HG02938 (cell line): ENCODE data around the gene SPRING1.

ENCODE experiments used
- ATAC-seq: cut with Tn5 transposase; IDR thresholded peaks from one replicate; pipeline ENCODE4 v1.9.1; 2021; ENCODE audit warnings: mild to moderate bottlenecking, moderate library complexity; ENCODE audit not compliant: unreplicated experiment

Gene SPRING1

DNA sequence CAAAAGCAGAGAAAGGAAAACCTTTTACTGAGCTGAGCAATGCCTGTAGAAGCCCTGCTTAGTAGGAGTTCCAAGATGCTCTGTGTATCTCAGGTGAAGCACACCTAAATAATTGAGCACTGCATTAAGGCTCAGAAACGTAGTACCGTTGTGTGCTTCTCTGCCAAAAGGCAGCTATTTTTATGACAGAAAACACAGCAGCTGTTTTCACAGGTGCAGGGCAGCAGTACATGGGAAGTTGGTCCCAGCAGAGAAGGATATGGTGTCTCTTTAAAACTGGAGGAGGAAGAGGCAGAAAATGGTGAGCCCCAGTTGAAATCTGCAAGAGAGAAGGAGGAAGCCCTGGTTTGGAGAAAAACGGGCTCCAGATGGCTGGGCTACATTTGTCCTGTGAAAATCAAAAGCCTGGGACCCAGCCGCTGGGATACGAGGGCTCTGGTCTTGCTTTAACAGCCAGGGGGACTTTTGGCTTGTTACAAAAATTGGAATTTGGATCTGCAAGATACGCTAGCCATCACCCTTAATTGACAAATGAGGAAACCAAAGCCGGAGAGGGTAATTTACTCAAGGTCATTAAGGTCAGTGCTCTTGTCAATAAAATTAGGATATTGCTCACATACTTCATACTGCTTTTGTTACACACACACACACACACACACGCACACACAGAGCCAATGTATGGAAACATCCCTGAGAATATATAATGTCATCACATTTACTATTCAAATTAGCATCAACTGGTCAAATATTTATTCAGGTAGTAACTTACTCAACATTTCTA lies 27.3 kb downstream of the SPRING1 start:
- ATAC-seq: no peak

DNA sequence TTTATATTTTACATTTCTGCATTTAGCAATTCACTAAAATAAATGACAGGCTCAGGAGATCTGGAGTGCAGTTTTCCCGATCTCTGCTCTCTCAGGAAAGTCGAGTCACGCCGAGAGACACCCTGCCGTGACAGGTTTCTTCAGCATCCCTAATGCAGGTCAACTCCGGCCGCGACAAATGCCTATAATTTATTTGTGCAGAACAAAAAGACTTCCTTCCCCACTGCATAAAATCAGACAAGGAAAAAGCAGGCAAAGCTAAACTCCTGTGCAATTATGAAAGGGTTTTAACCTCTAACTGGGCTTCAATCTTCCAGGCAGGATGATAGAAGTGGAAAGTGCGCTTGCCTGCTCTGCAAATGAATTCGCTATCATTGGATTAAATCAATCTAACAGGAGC lies 28.1 kb downstream of the SPRING1 start:
- no peak for ATAC-seq

DNA sequence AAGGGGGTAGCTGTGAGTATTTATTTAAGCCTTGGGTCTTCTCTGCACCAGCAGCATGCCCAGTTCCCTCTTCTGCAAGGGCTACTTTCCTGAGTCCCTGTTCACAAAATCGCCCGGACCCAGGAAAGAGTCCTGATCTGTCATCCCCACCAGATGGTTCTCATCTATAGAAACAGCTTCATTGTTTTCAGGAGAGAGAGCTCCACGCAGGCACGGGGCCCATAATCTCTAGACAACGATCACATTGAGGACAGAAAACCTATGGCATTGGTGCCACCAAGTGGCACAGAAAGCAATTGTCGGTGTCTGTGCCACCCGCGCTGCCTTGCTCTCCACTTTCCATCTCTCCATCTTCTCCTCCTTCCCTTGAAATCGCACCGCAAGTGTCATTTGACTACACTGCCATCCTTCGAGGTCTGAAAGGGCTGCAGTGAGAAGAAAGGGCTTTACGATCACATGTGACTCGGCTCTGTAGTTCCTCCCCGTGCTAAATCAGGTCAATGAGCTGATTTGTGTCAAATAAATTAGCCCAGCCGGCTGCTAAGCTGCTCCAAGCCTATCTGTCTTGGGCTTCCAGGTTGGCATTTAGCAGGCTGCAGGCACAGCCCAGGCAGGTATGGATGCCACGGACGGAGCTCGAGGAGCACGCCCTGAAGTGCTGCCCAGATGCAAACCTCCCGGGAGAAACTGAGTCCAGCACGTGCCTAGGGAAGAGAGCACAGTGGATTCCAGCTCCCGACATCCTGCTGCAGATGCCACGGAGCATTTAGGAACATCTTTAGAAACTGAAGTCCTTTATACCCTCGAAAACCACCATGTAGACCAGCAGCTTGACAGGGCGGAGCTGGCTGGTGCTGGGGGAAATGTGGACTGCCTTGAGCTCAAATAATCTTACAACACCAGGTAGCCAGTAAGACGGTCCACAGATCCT lies 28.8 kb downstream of the SPRING1 start:
- ATAC-seq: no peak

DNA sequence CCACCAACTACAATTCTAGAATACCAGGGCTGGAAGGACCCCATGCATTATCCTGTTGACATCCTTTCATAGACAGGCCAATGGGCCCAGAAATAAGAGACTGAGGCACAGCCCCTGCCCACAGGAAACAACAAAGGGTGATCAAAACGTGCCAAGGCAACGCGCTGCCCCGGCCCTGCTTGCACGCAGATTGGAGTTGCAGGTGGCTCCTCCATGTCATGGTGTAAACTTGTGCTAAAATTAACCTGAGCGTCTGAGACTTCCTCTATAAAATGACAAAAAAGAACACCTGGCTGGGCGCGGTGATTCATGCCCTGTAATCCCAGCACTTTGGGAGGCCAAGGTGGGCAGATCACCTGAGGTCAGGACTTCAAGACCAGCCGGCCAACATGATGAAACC lies 30.1 kb downstream of the SPRING1 start:
- no peak for ATAC-seq

DNA sequence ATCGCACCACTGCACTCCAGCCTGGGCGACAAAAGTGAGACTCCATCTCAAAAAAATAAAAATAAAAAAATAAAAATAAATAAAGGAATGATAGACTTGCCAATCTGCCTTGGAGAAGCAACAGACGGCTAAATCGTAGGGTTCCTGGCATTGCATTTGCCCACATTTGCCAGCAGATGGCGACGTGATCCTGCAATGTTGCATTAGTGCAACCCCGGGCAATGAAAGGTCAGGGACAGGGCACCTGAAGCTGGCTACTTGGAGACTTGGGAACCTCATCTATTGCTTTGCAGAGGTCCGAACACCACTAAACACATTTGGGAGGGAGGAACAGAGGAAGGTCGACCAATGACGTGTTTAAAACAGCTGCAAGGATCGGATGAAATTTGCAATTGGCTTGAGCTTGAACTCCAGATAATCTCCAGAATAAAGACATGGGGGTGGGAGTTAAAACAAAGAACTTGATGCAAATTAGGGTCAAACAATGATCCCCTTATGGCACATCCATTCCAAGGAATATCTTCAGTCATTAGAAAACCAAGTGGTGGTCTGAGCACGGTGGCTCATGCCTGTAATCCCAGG lies 34.6 kb downstream of the SPRING1 start:
- ATAC-seq: no peak

DNA sequence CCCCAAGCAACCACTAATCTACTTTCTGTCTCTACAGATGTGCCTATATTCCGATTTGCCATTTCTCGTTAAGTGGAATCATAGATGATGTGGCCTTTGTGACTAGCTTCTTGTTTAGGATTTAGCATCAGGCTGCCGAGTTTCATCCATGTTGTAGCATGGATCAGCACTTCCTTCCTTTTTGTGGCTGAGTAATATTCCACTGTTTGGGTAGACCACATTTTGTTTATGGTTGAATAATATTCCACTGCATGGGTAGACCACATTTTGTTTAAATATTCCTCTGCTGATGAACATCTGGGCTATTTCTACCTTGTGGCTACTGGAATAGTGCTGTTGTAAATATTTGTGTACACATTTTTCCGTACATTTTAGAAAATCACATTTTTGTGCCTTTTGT lies 36.4 kb downstream of the SPRING1 start:
- no peak for ATAC-seq

DNA sequence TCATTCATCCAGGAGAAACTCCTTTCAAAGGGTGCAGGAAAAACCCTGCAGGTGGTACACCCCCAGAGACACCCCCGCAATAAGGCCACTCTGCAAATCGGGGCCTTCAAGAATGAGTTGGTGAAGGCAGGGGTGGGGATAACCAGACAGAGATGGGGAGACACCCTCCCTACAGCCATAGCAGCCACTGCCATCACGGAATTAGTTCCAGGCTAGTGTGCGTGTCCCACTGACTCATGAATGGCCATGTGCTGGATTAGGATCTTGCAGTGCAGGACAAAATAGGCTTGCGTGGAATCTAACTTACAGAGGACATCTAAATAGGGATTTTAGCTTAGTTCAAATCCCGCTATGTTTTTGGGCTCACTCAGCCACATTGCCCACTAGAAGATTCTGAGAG lies 37.8 kb downstream of the SPRING1 start:
- ATAC-seq: no peak

DNA sequence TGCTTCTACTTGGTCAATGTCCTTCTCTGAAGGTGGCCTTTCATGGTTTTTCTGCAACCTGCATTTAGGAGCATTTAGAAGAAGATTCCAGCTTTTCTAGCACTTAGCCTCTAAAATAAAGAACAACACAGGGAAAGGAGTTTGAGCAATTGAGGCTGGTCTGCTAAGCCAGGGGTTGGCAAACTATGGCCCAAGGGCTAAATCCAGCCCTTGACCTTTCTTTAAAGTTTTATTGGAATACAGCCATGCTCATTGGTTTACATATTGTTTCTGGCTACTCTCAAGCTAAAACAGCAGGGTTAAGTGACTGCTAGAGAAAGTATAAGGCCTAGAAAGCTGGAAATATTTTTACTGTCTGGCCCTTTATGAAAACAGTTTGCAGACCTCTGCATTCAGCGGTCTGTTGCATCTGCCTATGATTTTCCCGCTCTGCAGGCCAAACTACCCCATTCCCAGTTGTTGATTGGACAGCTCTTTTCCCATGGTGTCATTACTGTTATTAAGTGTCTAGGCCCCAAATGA lies 39.3 kb downstream of the SPRING1 start:
- no peak for ATAC-seq

DNA sequence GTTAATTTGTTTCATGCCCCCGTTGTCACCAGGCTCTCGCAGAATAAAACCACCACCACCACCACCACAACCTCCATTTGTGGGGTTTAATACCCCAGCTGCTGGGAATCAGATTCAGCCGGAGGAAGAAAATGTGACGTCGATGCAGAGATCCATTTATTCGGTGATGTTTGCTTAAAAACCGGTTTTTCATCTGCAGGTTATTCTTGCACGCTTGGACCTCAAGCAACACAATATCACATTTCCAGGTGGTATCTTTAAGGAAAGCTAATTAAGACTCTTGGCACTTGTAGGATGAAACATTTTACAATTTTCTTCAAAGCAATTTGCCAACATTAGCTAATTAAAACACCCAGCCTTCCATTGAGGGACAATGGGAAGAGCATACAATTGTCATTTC lies 39.8 kb downstream of the SPRING1 start:
- ATAC-seq: no peak

DNA sequence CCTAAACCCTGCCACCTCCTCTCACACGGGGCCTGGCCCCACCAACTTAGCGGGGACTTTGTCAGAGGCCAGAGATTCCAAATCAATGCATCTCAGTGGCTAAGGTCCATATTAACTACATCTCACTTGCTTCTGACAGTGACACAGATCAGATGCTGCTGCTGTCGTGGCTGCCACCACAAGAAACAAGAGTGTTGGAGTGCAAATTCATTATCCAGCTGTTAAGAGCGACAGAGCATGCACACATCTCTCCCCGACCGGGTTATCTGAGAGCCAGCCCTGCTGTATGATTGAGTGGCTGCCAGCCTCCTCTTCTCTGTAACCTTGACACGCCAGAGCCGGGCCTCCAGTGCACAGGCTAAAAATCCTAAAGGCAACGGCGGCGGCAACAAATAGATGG lies 40.2 kb downstream of the SPRING1 start:
- ATAC-seq: no peak

DNA sequence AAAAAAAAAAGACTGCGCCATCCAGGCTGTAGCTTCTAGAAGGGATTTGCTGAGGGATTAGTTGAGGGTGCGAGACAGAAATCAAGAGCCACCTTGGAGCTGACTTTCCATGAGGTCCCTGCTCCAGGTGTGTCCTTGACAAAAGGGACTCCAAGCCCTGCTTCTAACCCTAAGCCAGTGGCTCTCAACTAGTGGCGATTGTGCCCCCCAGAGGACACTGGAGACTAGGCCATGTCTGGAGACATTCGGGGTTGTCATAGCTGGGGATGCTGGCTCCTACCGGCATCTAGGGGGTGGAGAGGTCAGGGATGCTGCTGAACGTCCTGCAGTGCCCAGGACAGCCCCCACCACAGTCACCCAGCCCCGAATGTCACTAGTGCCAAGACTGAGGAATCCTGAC lies 40.6 kb downstream of the SPRING1 start:
- ATAC-seq: no peak

DNA sequence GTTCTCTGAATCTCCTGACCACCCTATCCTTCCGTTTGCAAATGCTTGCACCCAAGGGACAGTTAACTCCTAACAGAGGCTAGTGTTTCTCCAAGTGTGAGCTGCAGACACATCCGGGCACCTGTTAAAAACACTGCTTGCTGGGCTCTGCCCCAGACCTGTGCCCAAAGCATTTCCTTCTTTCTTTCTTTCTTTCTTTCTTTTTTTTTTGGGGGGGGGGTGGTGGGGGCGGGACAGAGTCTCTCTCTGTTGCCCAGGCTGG lies 42.5 kb downstream of the SPRING1 start:
- no peak for ATAC-seq

DNA sequence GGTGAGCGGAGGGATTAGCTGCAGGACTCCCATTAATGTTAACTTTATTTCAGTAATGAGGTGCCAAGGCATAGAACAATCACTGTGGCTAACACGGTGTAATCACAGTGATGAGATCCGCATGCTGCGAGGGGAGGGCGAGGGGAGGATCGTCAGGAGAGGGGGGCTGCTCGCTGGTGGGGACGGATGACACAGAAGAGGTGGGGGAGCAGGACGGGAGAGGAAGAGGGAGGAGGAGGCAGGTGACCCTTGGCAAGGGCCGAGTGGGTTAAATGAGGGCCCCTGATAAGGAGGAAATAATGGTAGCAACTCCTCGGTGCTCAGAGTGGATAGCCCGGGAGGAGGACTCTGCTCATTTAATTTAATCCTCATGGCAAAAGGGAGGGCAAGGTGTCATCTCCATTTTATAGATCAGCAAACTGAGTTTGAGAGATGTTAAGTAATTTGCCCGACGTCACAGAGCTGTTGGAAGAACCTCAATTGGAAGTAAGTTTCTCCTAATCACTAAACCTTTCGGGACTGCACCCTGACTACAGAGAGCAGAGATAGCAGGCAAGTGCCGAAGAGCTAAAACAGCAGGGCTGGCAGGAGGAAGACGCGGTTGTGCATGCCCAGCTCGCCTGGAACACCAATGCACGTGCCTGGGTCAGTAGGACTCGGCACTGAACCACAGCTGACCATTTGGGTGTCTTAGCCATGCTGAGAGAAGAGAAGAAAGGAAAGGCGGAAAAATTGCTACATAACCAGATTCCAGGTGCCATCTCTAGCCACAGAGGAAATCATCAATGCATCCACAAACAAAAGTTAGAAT lies 43.0 kb downstream of the SPRING1 start:
- ATAC-seq: no peak

DNA sequence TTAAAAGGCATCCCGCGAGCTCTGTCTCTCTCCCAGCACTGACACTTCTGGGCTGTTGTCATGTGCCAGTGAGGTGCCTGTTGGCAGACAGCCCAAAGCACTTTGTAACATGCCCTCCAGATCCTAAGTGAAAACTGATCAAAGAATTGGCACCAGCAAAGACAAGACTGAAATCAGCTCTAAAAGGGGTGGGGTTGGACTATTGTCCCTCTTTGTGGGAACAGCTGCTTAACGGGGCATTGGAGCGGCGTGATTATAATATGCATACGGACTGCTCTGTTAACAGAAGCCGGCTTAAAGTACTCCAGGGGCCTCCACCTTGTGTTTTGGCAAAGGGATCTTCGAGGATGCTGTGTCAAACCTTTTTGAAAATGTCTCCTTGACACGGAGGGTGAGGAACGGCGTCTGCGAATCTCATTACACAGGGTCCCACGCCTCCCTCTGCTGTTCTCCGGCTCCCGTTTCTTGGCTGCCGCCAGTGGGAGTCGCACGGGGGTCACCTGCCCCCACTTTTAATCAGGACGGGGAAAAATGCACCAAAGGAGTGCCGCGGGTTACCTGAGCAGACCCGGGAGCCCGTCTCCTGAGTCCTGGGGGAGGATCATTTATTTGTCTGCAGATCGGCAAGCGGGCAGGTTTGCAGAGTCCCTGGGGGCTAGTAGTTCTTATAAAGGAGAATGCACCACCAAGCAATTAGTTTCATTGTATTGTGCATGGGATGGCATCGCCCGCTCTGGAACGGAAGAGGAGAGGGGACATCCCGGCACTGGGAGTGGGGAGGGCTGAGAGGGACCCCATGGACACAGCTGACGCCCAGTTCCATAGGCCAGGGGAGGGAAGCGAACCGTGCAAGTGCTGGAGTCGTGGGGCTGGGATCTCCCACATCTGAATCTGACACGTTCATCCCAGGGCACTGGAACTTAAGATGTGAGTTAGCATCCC lies 44.3 kb downstream of the SPRING1 start:
- ATAC-seq: no peak

DNA sequence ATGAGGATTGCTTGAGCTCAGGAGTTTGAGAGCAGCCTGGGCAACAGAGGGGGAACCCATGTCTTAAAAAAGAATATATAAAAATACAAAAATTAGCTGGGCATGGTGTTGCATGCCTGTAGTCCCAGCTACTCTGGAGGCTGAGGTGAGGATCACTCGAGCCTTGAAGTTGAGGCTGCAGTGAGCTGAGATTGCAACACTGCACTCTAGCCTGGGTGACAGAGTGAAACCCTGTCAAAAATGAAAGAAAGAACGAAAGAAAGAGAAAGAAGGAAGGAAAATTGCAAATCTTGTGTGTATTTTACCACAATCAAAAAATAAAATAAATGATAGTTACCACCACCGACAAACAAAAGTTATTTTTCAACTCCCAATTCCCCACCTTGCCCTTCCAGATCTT lies 45.3 kb downstream of the SPRING1 start:
- no peak for ATAC-seq

DNA sequence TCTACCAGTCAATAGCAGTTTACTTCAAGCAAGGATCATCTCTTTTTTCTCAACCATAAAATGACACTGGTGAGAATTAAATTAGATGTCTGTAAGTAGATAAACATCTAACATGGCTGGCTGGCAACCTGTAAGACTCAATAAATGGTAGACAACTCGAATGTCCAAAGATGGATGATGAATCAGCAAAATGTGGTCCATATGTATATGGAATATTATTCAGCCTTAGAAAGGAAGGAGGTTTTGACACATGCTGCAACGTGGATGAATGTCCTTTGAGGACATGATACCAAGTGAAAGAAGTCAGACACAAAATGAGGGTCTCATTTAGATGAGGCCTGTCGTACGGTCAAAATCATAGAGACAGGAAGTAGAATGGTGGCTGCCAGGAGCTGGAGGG lies 46.2 kb downstream of the SPRING1 start:
- ATAC-seq: no peak

DNA sequence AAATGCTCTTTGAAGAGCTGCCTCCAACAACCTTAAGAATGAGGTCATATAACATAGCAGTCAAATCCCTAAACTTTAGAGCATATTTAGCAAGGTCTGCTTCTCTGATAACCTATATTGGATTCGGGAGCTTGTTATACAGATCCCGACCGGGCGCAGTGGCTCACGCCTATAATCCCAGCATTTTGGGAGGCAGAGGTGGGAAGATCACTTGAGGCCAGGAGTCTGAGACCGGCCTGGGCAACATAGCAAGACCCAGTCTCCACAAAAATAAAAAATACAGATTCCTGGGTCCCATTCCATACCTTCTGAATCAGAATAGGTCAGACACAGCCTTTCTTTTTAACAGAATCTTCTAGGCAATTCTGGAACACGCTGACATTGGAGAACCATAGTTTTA lies 46.7 kb downstream of the SPRING1 start:
- ATAC-seq: no peak

DNA sequence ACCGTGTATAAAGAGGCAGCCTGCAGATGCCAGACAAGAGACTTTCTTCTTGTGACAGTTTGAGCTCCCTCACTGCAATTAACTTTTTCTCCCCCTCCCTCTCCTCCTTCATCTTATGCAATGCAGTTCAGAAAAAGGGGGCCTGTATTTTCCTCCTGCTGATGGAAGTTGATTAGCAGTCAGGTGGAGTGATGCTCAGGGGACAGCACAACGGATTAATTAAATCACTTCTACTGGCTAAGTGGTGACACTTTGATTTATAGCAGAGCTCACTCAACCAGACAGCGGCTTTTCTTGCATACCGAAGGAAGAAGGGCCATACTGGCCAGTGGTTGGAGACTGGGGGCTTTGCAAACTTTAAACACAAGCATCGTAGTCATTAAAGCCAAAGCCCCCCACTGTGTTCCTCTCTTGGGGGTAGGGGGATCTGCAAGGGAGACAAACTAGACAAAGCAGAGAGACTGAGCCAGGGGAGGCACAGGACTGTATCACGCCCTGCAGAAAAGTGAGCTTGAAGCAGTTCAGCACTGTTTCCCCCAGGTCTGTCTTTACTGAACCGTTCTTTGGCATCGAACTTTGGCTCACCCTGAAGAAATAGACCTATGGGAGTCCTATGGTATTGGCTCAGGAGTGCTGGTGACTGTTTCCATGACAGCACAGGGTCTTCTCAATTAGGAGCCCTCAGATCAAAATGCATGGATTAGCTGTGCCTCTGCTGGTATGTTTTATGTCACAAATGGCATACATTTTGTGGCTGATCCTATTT lies 47.7 kb downstream of the SPRING1 start:
- no peak for ATAC-seq

DNA sequence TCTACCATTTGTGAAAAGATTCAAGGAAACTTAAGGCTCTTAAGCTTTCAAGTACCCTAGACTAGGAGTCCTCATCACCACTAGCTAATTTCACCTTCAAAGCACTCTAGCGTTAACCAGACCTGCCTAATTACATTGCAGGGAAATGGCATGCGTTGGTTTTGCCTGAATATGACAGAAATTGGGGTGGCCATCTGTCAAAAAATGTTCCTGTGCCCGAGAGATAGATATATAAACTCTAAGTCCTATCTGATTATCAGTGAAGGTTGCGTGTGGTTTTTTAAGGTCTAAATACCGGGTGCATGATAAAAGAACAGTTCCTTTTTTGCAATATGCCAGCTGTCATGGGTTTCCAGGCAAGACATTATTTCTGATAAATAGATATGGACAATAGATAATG lies 48.3 kb downstream of the SPRING1 start:
- ATAC-seq: no peak
